Measurements from ENCODE around the gene BLOC1S1. TPM values are rescaled to one million over a fixed set of nuclear protein-coding genes. Genes with fewer than 3 reads are reported as not detected.

Gene BLOC1S1
- total RNA-seq, 1 experiment from 2014 or later = 105 TPM

DNA sequence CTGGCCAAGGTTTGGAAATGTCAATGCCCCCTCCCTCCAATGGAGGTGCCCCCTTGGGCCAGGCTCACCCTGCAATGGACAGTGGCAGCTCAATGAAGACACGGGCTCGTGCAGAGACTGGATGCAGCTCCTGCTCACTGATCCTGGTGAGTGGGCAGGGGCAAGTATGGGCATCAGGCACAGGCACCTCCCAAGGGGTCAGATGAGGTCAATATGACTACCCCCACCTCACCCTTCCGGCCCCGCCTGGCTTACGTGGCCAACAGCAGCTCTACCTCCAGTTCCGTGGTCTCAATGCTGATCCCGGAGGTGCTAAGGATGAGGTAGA lies 21.7 kb upstream of the BLOC1S1 start:
- no peak for DNase-seq (ENCODE audit: low read depth)

DNA sequence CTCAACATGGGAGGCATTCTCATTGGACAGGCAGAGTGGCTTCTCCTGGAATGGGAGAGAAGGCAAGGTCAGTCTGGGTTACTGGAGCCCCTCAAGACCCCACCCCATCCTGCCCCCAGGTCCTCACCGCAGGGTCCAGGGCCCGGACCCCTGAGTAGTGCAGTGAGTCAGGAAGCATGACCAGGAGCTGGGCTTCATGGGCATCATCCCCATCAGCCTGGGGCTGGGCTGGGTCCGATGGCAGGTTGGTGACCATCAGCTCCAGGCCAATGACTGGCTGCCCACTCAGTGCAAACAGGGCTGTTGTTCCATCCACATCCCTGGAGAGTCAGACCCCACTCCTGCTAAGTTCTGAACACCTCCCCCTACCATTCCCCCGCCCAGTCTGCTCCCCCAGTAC lies 21.2 kb upstream of the BLOC1S1 start:
- no peak for DNase-seq (ENCODE audit: low read depth)

DNA sequence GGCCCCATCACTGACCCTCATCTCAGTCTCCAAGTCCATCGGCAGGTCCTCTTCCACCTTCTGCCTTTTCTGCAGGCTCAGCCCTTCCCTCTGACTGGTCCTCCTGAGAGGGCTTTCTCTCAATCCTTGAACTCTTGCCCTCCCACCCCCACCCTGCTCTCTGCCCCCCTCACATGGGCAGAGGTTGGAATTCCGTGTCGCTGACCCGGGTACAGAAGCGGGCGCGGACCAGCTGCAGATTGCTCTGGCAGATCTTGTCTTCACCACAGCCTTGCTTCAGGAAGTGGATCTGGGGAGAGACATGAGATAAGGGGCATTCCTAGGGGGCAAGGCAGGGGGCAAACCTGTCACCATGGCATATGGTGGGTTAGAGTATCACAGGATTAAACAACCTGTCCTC lies 20.5 kb upstream of the BLOC1S1 start:
- DNase-seq (ENCODE audit: low read depth) = no peak

DNA sequence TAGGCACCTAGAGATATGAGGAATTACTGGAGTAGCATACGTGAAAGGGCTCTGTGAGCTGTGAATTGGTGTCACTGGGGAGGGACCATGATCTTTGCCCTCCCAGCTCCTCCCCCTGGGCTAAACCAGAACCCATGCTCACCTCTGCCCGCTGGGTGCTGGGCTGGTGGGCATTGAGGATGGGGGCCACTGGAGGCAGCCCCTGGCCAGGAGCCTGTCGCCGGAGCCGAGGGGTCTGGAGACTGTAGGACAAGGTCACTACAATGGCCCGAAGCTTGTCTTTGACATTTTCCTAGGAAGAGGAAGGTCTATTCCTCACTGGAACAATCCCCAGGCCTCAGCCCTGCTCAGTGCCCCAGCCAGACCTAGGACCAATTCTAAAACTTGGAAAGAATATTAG lies 19.7 kb upstream of the BLOC1S1 start:
- DNase-seq (ENCODE audit: low read depth) = no peak

DNA sequence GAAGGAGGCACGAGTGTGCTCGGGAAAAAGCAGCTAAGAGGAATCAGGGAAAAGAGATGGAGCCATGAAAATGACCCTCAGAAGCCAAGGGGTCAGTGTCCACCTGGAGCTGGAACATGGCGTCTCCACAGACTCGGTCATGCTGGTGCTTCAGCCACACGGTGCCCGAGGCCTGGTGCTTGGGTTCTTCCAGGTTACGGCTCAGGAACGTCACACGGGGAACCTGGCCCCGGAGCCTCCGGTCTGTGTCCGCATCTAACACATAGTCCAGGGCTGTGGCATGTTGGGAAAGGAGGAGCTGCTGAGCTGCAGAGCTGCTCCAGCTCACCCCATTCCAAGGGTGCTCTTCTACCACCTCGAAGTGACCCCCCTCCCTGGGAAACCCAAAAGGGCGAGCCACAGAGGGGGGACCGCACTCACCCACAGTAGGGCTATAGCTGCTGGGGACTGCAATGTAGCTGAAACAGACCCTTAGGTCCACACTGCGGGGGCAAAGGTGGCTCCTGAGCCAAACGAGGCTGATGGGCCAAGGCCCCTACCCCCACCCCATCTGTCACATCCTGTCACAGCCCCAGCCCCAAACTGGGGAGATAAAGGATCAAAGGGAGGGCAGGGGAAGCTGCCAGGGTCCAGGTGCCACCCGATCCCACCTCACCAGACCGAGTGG lies 18.9 kb upstream of the BLOC1S1 start:
- DNase-seq (ENCODE audit: low read depth) = no peak

DNA sequence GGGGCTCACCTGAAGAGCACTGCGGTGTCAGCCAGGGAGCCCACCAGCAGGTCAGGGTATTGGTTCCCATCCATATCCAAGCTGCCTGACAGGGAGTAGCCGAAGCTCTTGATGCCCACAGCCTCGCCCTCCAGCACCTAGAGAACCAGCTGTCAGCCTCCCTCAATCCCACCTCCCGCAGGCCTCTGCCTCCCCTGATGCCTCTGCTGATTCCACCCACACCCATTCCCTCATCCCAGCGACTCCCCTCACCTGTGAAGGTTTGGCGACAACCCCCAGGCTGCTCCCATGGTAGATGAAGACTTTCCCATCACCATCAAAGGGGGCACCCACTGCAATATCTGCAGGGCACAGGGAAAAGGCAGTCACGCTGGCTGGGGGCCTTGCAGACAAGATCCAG lies 18.2 kb upstream of the BLOC1S1 start:
- DNase-seq (ENCODE audit: low read depth) = no peak

DNA sequence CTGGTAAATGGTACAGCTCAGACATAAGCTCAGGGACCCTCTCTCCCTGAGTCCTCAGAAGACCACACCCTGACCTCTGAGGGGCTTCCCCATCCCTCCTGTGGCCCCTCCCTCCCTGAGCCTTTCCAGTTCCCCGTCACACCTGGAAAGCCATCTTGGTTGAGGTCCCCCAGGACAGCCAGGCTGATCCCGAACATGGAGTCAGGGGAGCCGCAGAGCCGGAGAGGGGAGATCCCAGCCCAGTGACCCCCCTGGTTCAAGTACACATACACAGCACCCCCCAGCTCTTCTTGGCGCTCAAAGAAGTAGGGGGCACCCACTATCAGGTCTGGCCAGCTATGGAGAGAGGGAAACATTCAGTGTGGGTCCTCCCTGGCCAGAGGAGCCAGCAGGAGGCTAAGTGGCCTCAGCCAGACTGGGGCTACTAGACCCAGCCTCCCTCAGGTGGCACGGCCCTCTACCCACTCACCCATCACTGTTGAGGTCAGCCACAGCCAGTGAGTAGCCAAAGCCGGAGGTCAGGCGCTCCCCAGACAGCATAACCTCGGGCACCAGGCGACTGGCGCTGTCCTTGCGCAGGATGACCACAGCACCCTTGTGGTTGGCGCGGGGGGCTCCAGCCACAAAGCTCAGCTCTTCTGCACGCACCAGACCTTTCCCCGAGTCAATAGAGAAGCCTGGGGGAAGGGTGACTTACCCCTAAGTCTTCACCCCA lies 17.4 kb upstream of the BLOC1S1 start:
- DNase-seq (ENCODE audit: low read depth) = no peak

DNA sequence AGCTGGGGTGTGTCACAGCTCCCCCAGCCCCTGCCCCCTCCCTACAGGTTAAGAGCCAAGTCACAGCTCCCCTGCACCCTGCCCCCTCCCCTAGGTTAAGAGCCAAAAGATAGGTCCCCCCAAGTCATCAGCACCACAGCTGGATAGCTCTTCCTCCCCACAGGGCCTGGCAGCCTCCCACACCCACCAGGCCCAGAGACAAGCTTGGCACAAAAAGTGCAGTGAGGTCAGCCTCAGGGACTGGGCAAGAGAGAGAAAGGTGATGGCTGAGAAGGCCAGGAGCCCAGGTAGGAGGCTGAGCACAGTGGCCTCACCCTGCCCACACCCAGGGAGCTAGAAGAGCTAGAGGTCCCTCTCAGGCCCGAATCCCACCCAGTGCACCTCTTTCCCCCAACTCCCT lies 16.9 kb upstream of the BLOC1S1 start:
- DNase-seq (ENCODE audit: low read depth) = no peak

DNA sequence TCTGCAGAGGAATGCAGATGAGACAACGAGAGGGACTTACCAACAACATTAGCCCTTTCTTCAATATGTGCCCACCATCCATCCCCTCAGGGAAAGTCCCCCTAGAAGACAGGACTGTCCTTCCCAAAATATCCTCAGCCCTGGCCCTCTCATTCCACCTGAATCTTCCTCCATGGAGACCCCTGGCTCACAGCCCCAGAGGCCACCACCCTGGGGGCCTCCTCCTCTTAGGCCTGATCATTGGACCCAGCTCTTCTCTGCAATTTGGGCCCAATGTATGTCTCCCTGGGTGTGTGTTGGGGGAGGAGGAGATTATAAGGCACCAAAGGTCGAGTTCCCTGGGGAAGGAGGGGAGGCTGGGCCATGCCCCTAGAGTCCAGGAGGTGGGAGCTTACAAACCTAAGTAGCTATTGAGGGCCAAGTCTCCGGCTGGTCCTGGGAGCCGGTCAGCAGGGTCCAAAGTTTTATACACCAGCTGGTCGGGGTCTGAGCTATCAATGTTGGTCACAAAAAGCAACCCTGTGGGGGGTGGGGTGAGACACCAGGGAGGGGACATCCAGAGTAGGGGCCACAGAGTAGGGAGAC lies 16.3 kb upstream of the BLOC1S1 start:
- no peak for DNase-seq (ENCODE audit: low read depth)

DNA sequence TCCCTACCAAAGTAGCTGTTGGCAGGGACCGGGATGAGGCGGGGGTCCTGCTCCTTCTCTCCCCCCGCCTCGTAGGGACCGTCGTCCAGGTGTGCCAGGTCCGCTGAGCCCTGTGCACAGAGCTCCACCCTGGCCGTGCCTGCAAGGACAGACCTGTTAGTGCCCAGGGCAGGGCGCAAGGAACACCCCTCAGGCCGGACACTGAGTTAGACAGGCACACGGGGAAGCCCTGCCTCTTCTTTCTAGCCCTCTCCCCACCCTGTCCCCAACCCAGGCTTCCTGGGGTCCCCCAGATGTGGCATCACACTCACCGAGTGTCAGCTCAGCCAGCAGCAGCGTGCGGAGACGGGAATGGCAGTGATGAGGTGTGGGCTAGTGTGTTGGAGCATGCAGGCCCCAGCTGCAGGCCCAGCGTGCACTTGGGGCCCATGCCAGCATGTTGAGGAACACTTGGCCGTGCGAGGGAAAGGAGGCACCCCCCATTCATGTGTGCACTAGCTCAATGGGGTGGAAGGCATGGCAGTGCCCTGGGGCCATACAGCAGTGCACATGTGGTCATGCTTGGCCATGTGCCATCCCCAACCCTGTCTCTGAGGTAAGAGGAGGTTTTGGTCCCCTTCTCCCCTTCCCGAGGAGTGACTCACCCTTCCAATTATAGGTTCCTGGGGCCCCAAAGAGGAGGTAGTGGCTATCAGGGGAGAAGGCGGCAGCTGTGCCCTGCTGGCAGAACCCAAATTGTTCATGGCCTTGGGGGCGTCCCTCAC lies 15.4 kb upstream of the BLOC1S1 start:
- peak; percentile 14 for DNase-seq (ENCODE audit: low read depth)

DNA sequence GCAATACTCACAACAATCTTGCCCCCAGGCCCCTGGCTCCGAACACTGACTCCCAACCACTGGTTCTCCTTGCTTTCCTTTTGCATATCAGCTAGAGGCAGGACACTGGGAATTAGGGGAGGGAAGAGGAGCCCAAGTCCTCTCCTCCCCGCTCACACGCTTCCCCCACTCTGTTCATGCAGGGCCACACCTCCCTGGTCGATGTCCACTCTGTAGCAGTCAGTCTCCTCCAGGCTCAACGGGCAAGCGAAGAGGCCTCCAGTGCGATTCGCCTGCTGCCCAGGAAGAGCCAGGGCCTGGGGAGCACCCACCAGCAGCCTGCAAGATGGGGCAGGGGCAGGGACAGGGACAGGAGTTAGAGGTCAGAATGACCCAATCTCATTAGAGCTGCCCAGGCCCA lies 13.0 kb upstream of the BLOC1S1 start:
- DNase-seq (ENCODE audit: low read depth) = no peak

DNA sequence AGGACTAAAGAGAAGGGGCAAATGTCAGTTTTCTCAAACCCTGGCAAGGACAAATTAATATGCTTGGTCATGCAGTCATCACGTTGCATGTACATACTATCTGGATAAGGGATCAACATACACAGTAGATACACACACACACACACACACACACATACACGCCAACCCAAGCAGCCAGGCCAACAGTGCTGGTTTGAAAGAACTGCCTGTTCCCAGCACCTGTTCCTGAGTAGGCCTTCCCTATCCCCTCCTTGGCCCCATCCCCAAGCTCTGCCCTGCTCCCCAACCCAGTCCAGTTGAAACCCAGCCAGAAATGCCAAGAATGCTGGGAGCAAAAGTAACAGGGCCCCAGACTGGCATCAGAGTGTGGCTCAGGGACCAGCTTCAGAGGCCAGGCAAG lies 12.6 kb upstream of the BLOC1S1 start:
- DNase-seq (ENCODE audit: low read depth) = no peak

DNA sequence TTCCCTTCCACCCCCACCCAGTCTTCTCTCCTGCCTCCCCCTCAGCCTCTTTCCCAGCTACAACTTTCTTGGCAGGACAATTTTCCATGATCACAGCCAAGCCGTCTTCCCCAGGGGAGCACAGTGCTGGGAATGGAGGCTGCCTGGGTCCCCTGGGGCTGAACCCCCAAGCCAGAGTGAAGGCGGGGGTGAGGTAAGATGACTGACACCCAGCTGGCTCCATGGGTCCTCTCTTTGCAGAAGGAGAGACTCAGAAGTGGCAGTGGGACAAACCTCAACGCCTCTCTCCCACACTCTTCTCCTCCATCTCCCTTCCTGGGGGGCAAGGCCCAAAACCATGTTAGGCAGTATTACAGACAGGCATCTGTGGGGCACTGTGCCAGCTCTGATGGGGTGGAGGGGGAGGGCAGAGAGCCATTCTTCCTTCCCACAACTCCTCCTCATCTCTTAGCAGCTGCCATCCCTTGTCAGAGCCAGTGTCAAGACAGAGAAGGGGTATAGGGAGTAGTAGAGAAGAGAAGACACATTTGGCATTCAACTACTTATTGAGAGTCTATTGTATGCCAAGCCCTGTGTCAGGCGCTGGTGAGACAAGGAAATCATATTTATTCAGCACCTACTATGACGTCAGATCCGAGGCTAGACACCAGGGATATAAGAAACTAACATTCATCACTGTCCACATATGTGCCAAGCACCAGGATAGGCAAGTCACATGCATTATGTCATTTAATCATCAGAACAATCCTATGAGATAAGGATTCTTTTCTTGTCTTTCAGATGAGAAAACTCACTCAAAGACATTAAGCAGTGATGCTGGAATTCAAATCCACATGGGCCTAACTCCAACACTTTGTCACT lies 11.7 kb upstream of the BLOC1S1 start:
- no peak for DNase-seq (ENCODE audit: low read depth)

DNA sequence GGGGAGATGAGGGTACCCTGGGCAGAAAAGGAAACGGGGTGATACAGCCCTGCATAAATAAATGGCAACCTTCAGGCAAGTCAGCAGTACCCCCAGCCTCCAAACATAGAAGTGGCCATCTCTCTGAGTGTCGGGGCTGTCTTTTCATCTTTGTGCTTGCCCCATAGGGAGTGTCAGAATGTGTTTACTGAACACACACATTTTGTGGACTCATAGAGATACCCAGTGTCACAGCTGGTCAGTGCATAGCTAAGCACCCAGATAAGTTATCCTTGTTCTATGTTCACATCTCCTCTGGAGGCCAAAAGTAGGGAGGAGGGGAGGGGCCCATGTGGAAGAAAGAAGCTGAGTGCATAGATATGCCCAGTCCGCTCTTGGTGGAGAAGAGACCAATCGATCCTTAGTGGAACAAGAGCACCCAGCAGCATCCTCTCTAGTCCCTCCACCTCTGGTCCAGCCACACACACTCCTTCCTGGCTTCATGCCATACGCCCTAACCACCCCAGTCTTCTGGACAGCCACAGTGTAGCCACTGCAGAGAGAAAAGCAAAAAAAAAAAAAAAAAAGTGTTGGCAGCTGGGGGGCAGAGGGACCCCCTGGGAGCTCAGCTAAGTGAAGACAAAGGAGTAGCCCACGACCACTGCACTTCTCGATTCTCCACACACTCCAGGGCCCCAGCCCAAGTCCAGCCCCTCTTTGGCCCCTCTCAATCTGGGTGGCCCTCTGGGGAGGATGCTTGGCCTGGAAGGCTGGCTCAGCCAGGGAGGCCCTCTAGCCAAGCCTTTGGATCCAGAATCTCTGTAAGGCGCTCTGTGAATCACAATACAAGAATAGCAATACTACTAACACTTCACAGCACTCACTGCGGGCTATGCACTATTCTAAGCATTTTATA lies 10.8 kb upstream of the BLOC1S1 start:
- DNase-seq (ENCODE audit: low read depth) = no peak

DNA sequence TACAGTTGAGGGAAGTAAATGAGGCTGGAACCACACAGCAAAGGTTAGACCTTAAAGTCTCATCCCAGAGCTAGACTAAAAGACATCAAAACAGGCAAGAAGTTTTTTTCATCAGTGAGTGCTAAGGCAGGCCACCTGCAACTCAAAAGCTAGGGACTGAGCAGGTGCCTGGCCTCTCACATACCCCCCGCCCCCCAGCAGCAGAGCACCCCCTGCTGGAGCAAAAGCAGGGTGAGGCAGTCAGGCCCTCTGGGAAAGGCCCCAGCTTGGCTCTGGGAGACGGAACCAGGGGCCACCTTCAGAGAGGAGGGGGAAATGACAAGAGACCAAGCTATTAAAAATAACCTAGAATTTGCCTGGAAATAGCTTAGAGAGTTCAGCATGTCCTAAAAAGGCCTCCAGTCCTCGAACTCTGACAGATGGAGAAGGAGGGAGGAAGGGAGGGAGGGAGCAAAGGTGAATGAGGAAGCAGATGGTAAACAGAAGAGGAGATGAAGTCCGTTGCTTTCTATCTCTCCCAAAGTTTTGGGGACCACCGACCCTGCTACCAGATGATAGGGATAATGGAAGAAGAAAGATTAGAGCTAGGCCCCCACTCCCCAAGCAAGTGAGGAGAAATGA lies 10.0 kb upstream of the BLOC1S1 start:
- DNase-seq (ENCODE audit: low read depth) = no peak

DNA sequence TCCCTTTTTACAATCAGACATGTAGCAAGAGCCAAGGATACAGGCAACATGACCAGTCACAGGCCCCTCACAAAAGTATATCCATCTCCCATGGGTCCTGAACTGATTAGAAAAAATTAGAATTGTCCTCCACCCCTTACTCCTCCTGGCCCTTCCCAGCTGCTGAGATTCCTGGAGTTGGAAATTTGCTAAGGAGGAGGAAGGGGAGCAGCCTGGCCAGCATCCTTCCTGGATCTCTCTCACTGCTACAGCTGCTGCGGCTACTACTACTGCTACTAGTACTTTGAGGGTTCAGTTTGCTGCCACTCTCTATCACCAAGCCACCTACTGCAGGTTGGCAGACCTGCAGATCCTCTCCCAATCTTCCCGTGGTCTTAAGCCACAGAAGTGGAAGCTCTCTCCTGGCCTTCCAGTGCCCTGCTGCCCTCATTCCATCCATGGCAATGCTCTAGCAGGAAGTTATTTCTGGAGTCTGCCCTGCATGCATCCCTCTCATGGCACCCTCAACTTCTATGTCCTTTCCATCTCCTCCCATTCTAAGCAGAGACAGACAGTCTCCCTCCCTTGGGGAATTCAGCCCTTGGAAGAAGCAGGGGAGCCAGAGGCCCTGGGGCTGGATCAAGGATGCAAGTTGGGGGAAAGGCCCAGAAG lies 9.2 kb upstream of the BLOC1S1 start:
- DNase-seq (ENCODE audit: low read depth) = no peak

DNA sequence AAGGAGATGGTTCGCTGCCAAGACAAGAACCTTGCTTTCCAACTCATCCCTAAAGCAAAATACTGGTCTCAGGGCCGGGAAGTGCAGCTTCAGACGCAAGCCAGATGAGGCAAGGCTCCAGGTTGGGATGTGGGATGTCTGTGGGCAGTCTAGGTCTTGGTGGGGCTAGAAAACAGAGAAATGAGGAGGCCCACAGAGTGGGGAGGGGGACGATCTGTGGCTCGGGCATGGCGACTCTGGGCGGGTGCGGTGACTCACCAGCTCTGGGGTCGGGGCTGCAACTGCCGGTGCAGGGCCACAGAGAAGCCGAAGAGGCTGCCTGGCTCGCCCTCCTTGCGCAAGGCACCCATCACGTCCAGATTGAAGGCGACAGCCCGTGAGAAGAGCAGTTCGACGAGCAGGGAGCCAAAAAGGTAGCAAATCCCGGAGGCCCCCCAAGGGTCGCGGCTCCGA lies 8.6 kb upstream of the BLOC1S1 start:
- no peak for DNase-seq (ENCODE audit: low read depth)

DNA sequence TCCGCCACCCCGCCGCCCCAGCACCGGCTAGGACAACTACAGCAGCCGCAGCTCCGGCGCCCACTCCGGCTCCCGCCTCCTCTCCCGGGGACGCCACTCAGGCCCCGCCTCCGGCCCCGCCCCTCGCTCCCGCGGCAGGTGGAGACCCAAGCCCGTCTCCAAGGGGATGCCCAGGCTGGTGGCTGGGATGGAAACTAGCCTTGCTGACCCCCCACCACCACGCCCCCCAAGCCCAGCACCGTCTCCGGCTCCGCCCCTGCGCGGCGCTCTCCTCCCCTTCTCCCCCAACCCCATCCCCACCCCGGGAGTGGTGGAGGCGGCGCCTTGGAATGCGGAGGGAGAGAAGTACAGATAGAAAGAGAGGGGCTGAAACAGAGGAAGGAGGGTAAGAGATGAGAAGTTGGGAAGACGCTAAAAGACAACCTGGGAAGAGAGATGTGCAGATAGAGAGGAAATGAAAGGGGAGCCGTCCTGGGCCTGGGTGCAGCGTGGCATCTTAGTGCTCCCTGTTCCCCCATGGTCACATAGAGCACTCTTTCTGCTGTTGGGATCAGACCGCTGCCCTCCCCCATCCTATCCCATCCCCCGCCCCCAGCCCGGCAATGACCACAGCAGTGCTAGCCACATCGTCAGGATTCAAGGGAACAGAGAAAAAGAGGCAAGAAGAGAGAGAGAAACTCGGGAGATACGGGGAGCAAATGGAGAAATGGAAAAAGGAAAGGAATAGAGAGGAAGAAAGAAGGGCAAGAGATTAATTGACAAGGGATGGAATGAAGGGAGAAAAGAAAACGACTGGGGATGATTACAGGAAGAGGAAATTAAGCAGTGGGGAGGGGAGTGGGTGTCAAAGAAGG lies 7.8 kb upstream of the BLOC1S1 start, which contains the start of gene ITGA7:
TSS of gene ITGA7 (minus strand) at position 64 of the 854 bp plus-strand sequence. CDS start 222 bp downstream, outside the sequence.
- no peak for DNase-seq (ENCODE audit: low read depth)

Data from HT1080 (cell line).